T-helper 1 cell (primary cell): ENCODE results near the gene PABPN1L.

Source experiments
- DNase-seq, 5 donors: peaks; one replicate each; pipeline ENCODE4 v3.0.0-alpha.2; 2012 to 2020

The PABPN1L gene

GRCh38 chr16:88846088-88846487 lies 20.4 kb downstream of the PABPN1L start:
- DNase-seq = no peak

GRCh38 chr16:88844419-88845036 lies 21.9 kb downstream of the PABPN1L start:
- DNase-seq = no peak

GRCh38 chr16:88843256-88843655 lies 23.2 kb downstream of the PABPN1L start:
- no peak for DNase-seq

GRCh38 chr16:88842806-88843205 lies 23.7 kb downstream of the PABPN1L start:
- DNase-seq = no peak

GRCh38 chr16:88842308-88842756 lies 24.1 kb downstream of the PABPN1L start:
- DNase-seq = no peak

GRCh38 chr16:88841521-88842307 lies 24.7 kb downstream of the PABPN1L start:
- DNase-seq = no peak

GRCh38 chr16:88840600-88841215 lies 25.8 kb downstream of the PABPN1L start:
- no peak for DNase-seq

GRCh38 chr16:88839745-88840599 lies 26.5 kb downstream of the PABPN1L start:
- DNase-seq = no peak

- DNase-seq = no peak
These were observed 27.4 kb downstream of the PABPN1L start for GRCh38 chr16:88839026-88839529.

- DNase-seq = no peak
These were observed 27.9 kb downstream of the PABPN1L start for GRCh38 chr16:88838566-88838965.

GRCh38 chr16:88837806-88838205 lies 28.7 kb downstream of the PABPN1L start:
- DNase-seq = no peak

GRCh38 chr16:88836791-88837190 lies 29.7 kb downstream of the PABPN1L start:
- no peak for DNase-seq

- no peak for DNase-seq
These were observed 30.6 kb downstream of the PABPN1L start for GRCh38 chr16:88835818-88836217.

- DNase-seq = no peak
These were observed 31.1 kb downstream of the PABPN1L start for GRCh38 chr16:88835383-88835782.

- DNase-seq = no peak
These were observed 31.8 kb downstream of the PABPN1L start for GRCh38 chr16:88834670-88835069.

GRCh38 chr16:88833086-88833485 lies 33.4 kb downstream of the PABPN1L start:
- DNase-seq = no peak

GRCh38 chr16:88831838-88832237 lies 34.6 kb downstream of the PABPN1L start:
- no peak for DNase-seq

GRCh38 chr16:88830783-88831182 lies 35.7 kb downstream of the PABPN1L start:
- DNase-seq = no peak

GRCh38 chr16:88830258-88830657 lies 36.2 kb downstream of the PABPN1L start:
- DNase-seq = no peak

- no peak for DNase-seq
These were observed 37.7 kb downstream of the PABPN1L start for GRCh38 chr16:88828711-88829110.

GRCh38 chr16:88827727-88828126 lies 38.7 kb downstream of the PABPN1L start:
- no peak for DNase-seq

GRCh38 chr16:88826070-88826840 lies 40.2 kb downstream of the PABPN1L start:
- DNase-seq = no peak
